Endodermal cell (in vitro differentiated cells): ENCODE results near the gene USP47. TPM values are rescaled to one million over a fixed set of nuclear protein-coding genes. Genes with fewer than 3 reads are reported as not detected.

Experiments
- DNase-seq: peaks from one replicate; pipeline ENCODE4 v3.0.0-alpha.2; 2017
- H3K27ac ChIP-seq: 2 replicates; pipeline ENCODE4 v1.5.1; 2013; ENCODE audit warnings: mild to moderate bottlenecking, low read depth, low read length, moderate library complexity
- H3K27me3 ChIP-seq: 2 replicates; pipeline ENCODE4 v1.6.1; 2013; ENCODE audit warnings: mild to moderate bottlenecking, low read length, moderate library complexity; ENCODE audit not compliant: insufficient read depth, control insufficient read depth, poor library complexity, severe bottlenecking
- H3K36me3 ChIP-seq: 2 replicates; pipeline ENCODE4 v1.7.0; 2013; ENCODE audit warnings: mild to moderate bottlenecking, low read length, moderate library complexity; ENCODE audit not compliant: control insufficient read depth, insufficient read depth
- H3K4me1 ChIP-seq: one replicate; pipeline ENCODE4 v1.7.0; 2013; ENCODE audit warnings: low read length; ENCODE audit not compliant: control insufficient read depth, insufficient read depth
- H3K4me3 ChIP-seq: 2 replicates; pipeline ENCODE4 v1.5.1; 2013; ENCODE audit warnings: mild to moderate bottlenecking, low read length, moderate library complexity
- H3K9ac ChIP-seq: 2 replicates; pipeline ENCODE4 v1.6.1; 2013; ENCODE audit warnings: mild to moderate bottlenecking, low read length, moderate library complexity; ENCODE audit not compliant: poor library complexity, severe bottlenecking; ENCODE audit errors: extremely low read depth
- H3K9me3 ChIP-seq: 2 replicates; pipeline ENCODE4 v1.6.1; 2013; ENCODE audit warnings: mild to moderate bottlenecking, low read length, moderate library complexity; ENCODE audit not compliant: control insufficient read depth
- H3K27ac Mint-ChIP-seq: 2 replicates; pipeline ENCODE4 v1.8.0; 2020; ENCODE audit warnings: mixed read lengths
- H3K27me3 Mint-ChIP-seq: 2 replicates; pipeline ENCODE4 v1.8.0; 2021; ENCODE audit warnings: mild to moderate bottlenecking, mixed read lengths; ENCODE audit not compliant: insufficient read depth
- H3K36me3 Mint-ChIP-seq: 2 replicates; pipeline ENCODE4 v1.8.0; 2020; ENCODE audit warnings: low read depth, mixed read lengths
- H3K4me1 Mint-ChIP-seq: 2 replicates; pipeline ENCODE4 v1.8.0; 2020; ENCODE audit warnings: mixed read lengths
- H3K4me3 Mint-ChIP-seq: 2 replicates; pipeline ENCODE4 v1.8.0; 2020; ENCODE audit warnings: mild to moderate bottlenecking, moderate library complexity, mixed read lengths
- H3K9me3 Mint-ChIP-seq: 2 replicates; pipeline ENCODE4 v1.8.0; 2020; ENCODE audit warnings: mild to moderate bottlenecking, mixed read lengths
- CTCF ChIP-seq: fragments of 200-600 bp; sonication (generic); conservative IDR thresholded peaks from 2 replicates; pipeline ENCODE4 v1.5.0; 2021; ENCODE audit warnings: antibody characterized with exemption, mild to moderate bottlenecking
- WGBS, 2 experiments: methylation state at CpG; one replicate each; pipeline versions ENCODE4 v1.1.5 to v1.1.7; 2013; ENCODE audit warnings: missing lambda C conversion rate in 2 of 2, mixed read lengths in 1 of 2; ENCODE audit not compliant: insufficient coverage in 1 of 2, insufficient read length in 1 of 2; 5-methylcytosine and 5-hydroxymethylcytosine counted together
- total RNA-seq, 2 donors: library from RNA; stranded (reverse); fragmentation: NEBNext Ultra II Directional in 1 of 2; extraction: Animal tissue kit (Norgen Biotek cat#: 25700) in 1 of 2; gene quantifications; 2 replicates in 1 of 2; 3 replicates in 1 of 2; pipeline ENCODE4 v1.2.1, GENCODE V29; 2021

Gene USP47
- total RNA-seq, 2 donors from 2014 or later = 26.3 to 26.9 TPM

DNA sequence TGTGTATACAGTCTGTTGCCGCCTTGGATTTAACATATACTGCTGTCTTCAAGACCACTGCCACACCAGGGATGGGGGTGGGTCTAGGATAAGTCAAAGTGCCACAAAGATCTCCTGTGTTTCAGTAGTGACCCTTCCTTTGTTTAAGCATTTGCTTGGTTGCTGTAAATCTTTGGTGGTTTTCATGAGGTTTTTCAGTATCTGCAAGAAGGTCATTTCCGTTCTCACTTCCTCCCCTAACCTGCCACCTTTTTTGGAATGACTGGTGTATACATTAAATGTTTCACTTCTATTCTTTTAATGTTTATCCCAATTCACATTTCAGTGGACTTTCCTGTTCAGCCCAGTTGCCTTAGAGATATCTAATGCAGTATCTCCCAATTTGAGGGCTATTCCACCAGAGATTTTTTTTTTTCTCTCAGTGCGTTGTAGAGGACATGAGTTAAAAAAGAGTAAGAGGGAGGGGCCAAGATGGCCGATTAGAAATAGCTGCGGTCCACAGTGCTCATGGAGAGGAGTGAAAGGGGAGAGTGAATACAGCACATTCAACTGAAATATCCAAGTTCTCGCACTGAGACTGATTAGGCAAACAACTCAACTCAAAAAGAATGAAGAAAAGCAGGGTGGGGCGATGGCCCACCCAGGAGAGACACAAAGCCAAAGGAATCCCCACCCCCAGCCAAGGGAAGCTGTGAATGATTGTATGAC is 43.2 kb downstream of the USP47 start:
- Mint-ChIP-seq H3K27ac (no peak overlapping the region), H3K4me1 (peaks cover 8% of the 10 kb centered on the region), H3K9me3 (no peaks in the 10 kb centered on the region), H3K36me3 (peaks cover 36% of the 10 kb centered on the region), H3K27me3 (no peaks in the 10 kb centered on the region), H3K4me3 (no peak overlapping the region)
- DNase-seq = no peak
- no peaks in the 10 kb centered on the region for H3K4me1 ChIP-seq
- 96 to 100% methylated on average over 1 to 7 of the region's 7 CpGs for WGBS, 2 experiments
- peaks cover 61% of the 10 kb centered on the region for H3K36me3 ChIP-seq
- H3K4me3 ChIP-seq = no peak overlapping the region
- H3K27me3 ChIP-seq = no peaks in the 10 kb centered on the region
- TF ChIP-seq CTCF = no peak
- no peak overlapping the region for H3K27ac ChIP-seq
- no peak overlapping the region for H3K9ac ChIP-seq
- H3K9me3 ChIP-seq = no peaks in the 10 kb centered on the region

- H3K9me3 ChIP-seq = no peaks in the 10 kb centered on the region
- no CpG with 5 or more reads among the region's 1 CpG for WGBS, 2 experiments
- DNase-seq = no peak
- peak overlapping the region; percentile 42 for H3K4me3 ChIP-seq
- Mint-ChIP-seq H3K9me3 (no peaks in the 10 kb centered on the region), H3K27me3 (no peaks in the 10 kb centered on the region), H3K4me1 (no peaks in the 10 kb centered on the region), H3K27ac (no peak overlapping the region), H3K36me3 (peaks cover 12% of the 10 kb centered on the region), H3K4me3 (no peak overlapping the region)
- H3K27me3 ChIP-seq = no peaks in the 10 kb centered on the region
- no peak overlapping the region for H3K9ac ChIP-seq
- H3K36me3 ChIP-seq = peaks cover 31% of the 10 kb centered on the region
- TF ChIP-seq CTCF = no peak
- no peak overlapping the region for H3K27ac ChIP-seq
- no peaks in the 10 kb centered on the region for H3K4me1 ChIP-seq
These were observed 52.7 kb downstream of the USP47 start for GRCh38 chr11:11894486-11894885.

GRCh38 chr11:11895672-11896071 is 53.9 kb downstream of the USP47 start:
- Mint-ChIP-seq H3K27me3 (no peaks in the 10 kb centered on the region), H3K27ac (peak overlapping the region; percentile 68), H3K4me3 (no peak overlapping the region), H3K9me3 (no peaks in the 10 kb centered on the region), H3K4me1 (no peaks in the 10 kb centered on the region), H3K36me3 (peaks cover 18% of the 10 kb centered on the region)
- Histone ChIP-seq H3K27me3 (no peaks in the 10 kb centered on the region), H3K9ac (no peak overlapping the region), H3K4me1 (no peaks in the 10 kb centered on the region), H3K4me3 (no peak overlapping the region), H3K9me3 (no peaks in the 10 kb centered on the region), H3K27ac (no peak overlapping the region), H3K36me3 (peaks cover 31% of the 10 kb centered on the region)
- 100% methylated on average over 1 of the region's 1 CpG for WGBS, 2 experiments
- TF ChIP-seq CTCF = peak; percentile 45
- DNase-seq = no peak
